AG04449 (cell line): ENCODE measurements around the gene ACAT1.
"Not testable (repeated sequence)": the region's sequence is repeated elsewhere in the genome, so short reads cannot be mapped to it uniquely, and the experiment has no call there.

ENCODE experiments used
- CTCF ChIA-PET: fragments of 350-600 bp; formaldehyde crosslinking; extraction: SDS; loops from one replicate; lab custom pipeline; 2021; ENCODE audit warnings: antibody characterized with exemption; lab: Yijun Ruan, JAX
- POLR2A ChIA-PET: fragments of 400-600, 350-600 bp; formaldehyde crosslinking; extraction: SDS; loops from one replicate; lab custom pipeline; 2020; ENCODE audit warnings: antibody characterized with exemption, inconsistent platforms; lab: Yijun Ruan, JAX
- DNase-seq: peaks from one replicate; pipeline ENCODE4 v3.0.0-alpha.2; 2010; ENCODE audit warnings: low read depth, low spot score
- H3K4me3 ChIP-seq: 2 replicates; pipeline ENCODE4 v1.5.1; 2011; ENCODE audit warnings: low read depth, mild to moderate bottlenecking, control low read depth, low read length
- TF ChIP-seq, protein P1 (sequence below): IDR thresholded peaks from one replicate; pipeline ENCODE4 v1.5.1; 2011; ENCODE audit warnings: mild to moderate bottlenecking, moderate library complexity, low read length, control low read depth, inconsistent platforms; ENCODE audit not compliant: insufficient read depth; ENCODE audit errors: missing control alignments

ACAT1 gene

DNA sequence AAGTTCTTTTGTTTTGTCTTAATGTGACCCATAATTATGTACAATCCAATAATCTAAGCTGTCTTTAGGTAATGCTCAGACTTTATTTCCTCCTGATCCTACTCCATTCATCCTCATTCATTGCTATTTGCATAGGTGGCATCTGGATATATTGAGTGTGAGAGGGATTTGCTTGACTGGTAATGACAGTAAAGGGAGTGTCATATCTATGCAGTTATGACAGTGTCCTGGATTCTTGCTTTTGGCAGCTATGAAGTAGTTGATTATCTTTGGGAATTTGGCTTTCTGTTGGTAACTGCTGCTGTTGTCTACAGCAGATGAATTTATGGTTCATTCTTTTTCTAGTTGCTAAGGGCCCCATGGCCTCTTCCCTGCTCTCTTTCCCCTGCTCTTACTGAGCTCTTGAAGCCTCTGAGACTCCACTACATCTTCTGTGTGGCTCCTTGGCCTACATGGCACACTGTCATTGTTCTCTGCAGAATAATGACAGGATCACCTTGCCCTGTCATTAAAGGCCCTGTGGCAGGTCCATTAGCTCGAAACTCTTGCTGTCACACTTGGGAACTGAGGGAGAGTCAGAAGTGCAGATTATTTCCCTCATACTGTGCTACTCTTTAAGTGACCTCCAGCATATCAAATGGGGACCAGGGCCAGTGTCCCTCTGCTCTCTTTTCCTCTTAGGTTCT is 20.1 kb upstream of the ACAT1 start:
- TF ChIP-seq, protein P1, sequence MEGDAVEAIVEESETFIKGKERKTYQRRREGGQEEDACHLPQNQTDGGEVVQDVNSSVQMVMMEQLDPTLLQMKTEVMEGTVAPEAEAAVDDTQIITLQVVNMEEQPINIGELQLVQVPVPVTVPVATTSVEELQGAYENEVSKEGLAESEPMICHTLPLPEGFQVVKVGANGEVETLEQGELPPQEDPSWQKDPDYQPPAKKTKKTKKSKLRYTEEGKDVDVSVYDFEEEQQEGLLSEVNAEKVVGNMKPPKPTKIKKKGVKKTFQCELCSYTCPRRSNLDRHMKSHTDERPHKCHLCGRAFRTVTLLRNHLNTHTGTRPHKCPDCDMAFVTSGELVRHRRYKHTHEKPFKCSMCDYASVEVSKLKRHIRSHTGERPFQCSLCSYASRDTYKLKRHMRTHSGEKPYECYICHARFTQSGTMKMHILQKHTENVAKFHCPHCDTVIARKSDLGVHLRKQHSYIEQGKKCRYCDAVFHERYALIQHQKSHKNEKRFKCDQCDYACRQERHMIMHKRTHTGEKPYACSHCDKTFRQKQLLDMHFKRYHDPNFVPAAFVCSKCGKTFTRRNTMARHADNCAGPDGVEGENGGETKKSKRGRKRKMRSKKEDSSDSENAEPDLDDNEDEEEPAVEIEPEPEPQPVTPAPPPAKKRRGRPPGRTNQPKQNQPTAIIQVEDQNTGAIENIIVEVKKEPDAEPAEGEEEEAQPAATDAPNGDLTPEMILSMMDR, result no peak
- DNase-seq, result no peak
- ChIA-PET CTCF (interaction anchor here (1.0 kb wide), 1 partner anchor 8 kb away, joined by 3 read pairs; no protein-coding TSS in a partner anchor), POLR2A (no interaction called here)
- no peak overlapping the region for H3K4me3 ChIP-seq

GRCh38 chr11:108111126-108111525 is 10.2 kb upstream of the ACAT1 start:
- ChIA-PET POLR2A (no interaction called here), CTCF (no interaction called here)
- TF ChIP-seq, protein P1, result no peak
- H3K4me3 ChIP-seq, result no peak overlapping the region
- DNase-seq, result no peak

- no peak overlapping the region for H3K4me3 ChIP-seq
- no peak for DNase-seq
- CTCF ChIA-PET, result interaction anchor here (1.2 kb wide), 1 partner anchor 544 kb away, joined by 3 read pairs; no protein-coding TSS in a partner anchor
- POLR2A ChIA-PET, result no interaction called here
- TF ChIP-seq, protein P1, result no peak
These were observed 9.3 kb upstream of the ACAT1 start for GRCh38 chr11:108112057-108112456.

- POLR2A ChIA-PET, result interaction anchor here (0.6 kb wide), 1 partner anchor 1507 kb away, joined by 3 read pairs; no protein-coding TSS in a partner anchor
- H3K4me3 ChIP-seq, result no peak overlapping the region
- CTCF ChIA-PET, result no interaction called here
- TF ChIP-seq, protein P1, result no peak
- no peak for DNase-seq
These were observed 5.7 kb upstream of the ACAT1 start for GRCh38 chr11:108115500-108116140.

GRCh38 chr11:108117746-108118371 is 3.5 kb upstream of the ACAT1 start:
- H3K4me3 ChIP-seq, result no peak overlapping the region
- POLR2A ChIA-PET, result no interaction called here
- TF ChIP-seq, protein P1, result peak; percentile 41
- no peak for DNase-seq
- CTCF ChIA-PET, result interaction anchor here (0.6 to 4.1 kb wide), 27 partner anchors 9 to 1305 kb away, joined by 3 to 83 read pairs (median 4); partner anchors contain the start of gene DDX10

GRCh38 chr11:108120936-108121273 is 462 bp upstream of the ACAT1 start:
- H3K4me3 ChIP-seq, result peak overlapping the region; percentile 82
- CTCF ChIA-PET, result interaction anchor here (0.7 kb wide), 1 partner anchor 533 kb away, joined by 4 read pairs; no protein-coding TSS in a partner anchor
- DNase-seq, POLR2A ChIA-PET: not testable (repeated sequence)
